Measurements from ENCODE around the gene CASP5. TPM values are rescaled to one million over a fixed set of nuclear protein-coding genes. Genes with fewer than 3 reads are reported as not detected.
"Not testable (repeated sequence)": the region's sequence is repeated elsewhere in the genome, so short reads cannot be mapped to it uniquely, and the experiment has no call there.

CASP5 gene
- total RNA-seq, 2 experiments from 2014 or later = not detected

GRCh38 chr11:105070306-105070705 lies 47.3 kb upstream of the CASP5 start:
- H3K4me1 Mint-ChIP-seq (ENCODE audit: low read depth) = peaks cover 29% of the 10 kb centered on the region
- ATAC-seq (ENCODE audit: poor library complexity) (peak; percentile 41), DNase-seq (peak in 4 of 14 experiments; percentile 12 to 60 (median 28))
- POLR2A ChIA-PET = no interaction called here
- no peaks in the 10 kb centered on the region for H3K27me3 Mint-ChIP-seq
- Histone ChIP-seq H3K4me1 (ENCODE audit: insufficient read depth, low read length) (no peaks in the 10 kb centered on the region), H3K4me3 (ENCODE audit: low read length) (peak overlapping the region; percentile 43), H3K27me3 (ENCODE audit: control insufficient read depth in 1 of 2, insufficient read depth in 2 of 2, low read length in 2 of 2) (no peaks in the 10 kb centered on the region), H3K36me3 (ENCODE audit: insufficient read depth, low read length) (no peaks in the 10 kb centered on the region), H3K27ac (ENCODE audit: low read depth in 1 of 2, low read length in 2 of 2) (peak overlapping the region in 1 of 2 donors; percentile 31), H3K9me3 (ENCODE audit: control insufficient read depth in 1 of 2, insufficient read depth in 1 of 2, low read length in 2 of 2) (no peaks in the 10 kb centered on the region)
- CTCF ChIA-PET = no interaction called here
- TF ChIP-seq CTCF (IDR thresholded peaks at IDR 0.05) = no peak
- H3K27ac Mint-ChIP-seq = peak overlapping the region; percentile 64
- H3K36me3 Mint-ChIP-seq (ENCODE audit: low read depth) = no peaks in the 10 kb centered on the region
- intact Hi-C loops (cut with DNase I, micrococcal nuclease) = no loop called here
- H3K9me3 Mint-ChIP-seq = no peaks in the 10 kb centered on the region
- peak overlapping the region; percentile 77 for H3K4me3 Mint-ChIP-seq

- H3K9me3 ChIP-seq (ENCODE audit: control insufficient read depth in 1 of 2, insufficient read depth in 1 of 2, low read length in 2 of 2); POLR2A ChIA-PET; CTCF ChIA-PET; ATAC-seq (ENCODE audit: poor library complexity); H3K9me3 Mint-ChIP-seq; H3K36me3 Mint-ChIP-seq (ENCODE audit: low read depth); intact Hi-C loops (cut with DNase I, micrococcal nuclease); DNase-seq; H3K27ac Mint-ChIP-seq; H3K36me3 ChIP-seq (ENCODE audit: insufficient read depth, low read length); H3K27me3 Mint-ChIP-seq; H3K4me1 ChIP-seq (ENCODE audit: insufficient read depth, low read length); H3K27me3 ChIP-seq (ENCODE audit: control insufficient read depth in 1 of 2, insufficient read depth in 2 of 2, low read length in 2 of 2): not testable (repeated sequence)
- peak overlapping the region; percentile 43 for H3K4me3 ChIP-seq (ENCODE audit: low read length)
- H3K4me3 Mint-ChIP-seq = peak overlapping the region; percentile 77
- peak overlapping the region in 1 of 2 donors; percentile 31 for H3K27ac ChIP-seq (ENCODE audit: low read depth in 1 of 2, low read length in 2 of 2)
- peaks cover 29% of the 10 kb centered on the region for H3K4me1 Mint-ChIP-seq (ENCODE audit: low read depth)
Measured at GRCh38 chr11:105069749-105070148, 46.8 kb upstream of the CASP5 start.

GRCh38 chr11:105063245-105063941 lies 40.4 kb upstream of the CASP5 start:
- H3K4me3 Mint-ChIP-seq; H3K4me1 Mint-ChIP-seq (ENCODE audit: low read depth); intact Hi-C loops (cut with DNase I, micrococcal nuclease); H3K4me3 ChIP-seq (ENCODE audit: low read length); H3K4me1 ChIP-seq (ENCODE audit: insufficient read depth, low read length); H3K27me3 ChIP-seq (ENCODE audit: control insufficient read depth in 1 of 2, insufficient read depth in 2 of 2, low read length in 2 of 2); H3K9me3 Mint-ChIP-seq; H3K27ac Mint-ChIP-seq; ATAC-seq (ENCODE audit: poor library complexity); DNase-seq; H3K9me3 ChIP-seq (ENCODE audit: control insufficient read depth in 1 of 2, insufficient read depth in 1 of 2, low read length in 2 of 2); H3K36me3 Mint-ChIP-seq (ENCODE audit: low read depth); H3K36me3 ChIP-seq (ENCODE audit: insufficient read depth, low read length); POLR2A ChIA-PET; CTCF ChIA-PET; H3K27me3 Mint-ChIP-seq; H3K27ac ChIP-seq (ENCODE audit: low read depth in 1 of 2, low read length in 2 of 2): not testable (repeated sequence)

- intact Hi-C loops (cut with DNase I, micrococcal nuclease) = no loop called here
- Mint-ChIP-seq H3K9me3 (no peaks in the 10 kb centered on the region), H3K4me3 (no peak overlapping the region), H3K36me3 (ENCODE audit: low read depth) (no peaks in the 10 kb centered on the region), H3K27me3 (no peaks in the 10 kb centered on the region), H3K4me1 (ENCODE audit: low read depth) (no peaks in the 10 kb centered on the region), H3K27ac (no peak overlapping the region)
- ChIA-PET POLR2A (no interaction called here), CTCF (no interaction called here)
- ATAC-seq (ENCODE audit: poor library complexity) (no peak), DNase-seq (no peak)
- H3K27ac ChIP-seq (ENCODE audit: low read depth in 1 of 2, low read length in 2 of 2) = no peak overlapping the region
- no peaks in the 10 kb centered on the region for H3K4me1 ChIP-seq (ENCODE audit: insufficient read depth, low read length)
- no peaks in the 10 kb centered on the region for H3K9me3 ChIP-seq (ENCODE audit: control insufficient read depth in 1 of 2, insufficient read depth in 1 of 2, low read length in 2 of 2)
- no peaks in the 10 kb centered on the region for H3K27me3 ChIP-seq (ENCODE audit: control insufficient read depth in 1 of 2, insufficient read depth in 2 of 2, low read length in 2 of 2)
- TF ChIP-seq CTCF (IDR thresholded peaks at IDR 0.05) = no peak
- H3K36me3 ChIP-seq (ENCODE audit: insufficient read depth, low read length) = peaks cover 4% of the 10 kb centered on the region
- H3K4me3 ChIP-seq (ENCODE audit: low read length) = no peak overlapping the region
Measured at GRCh38 chr11:105057432-105057831, 34.5 kb upstream of the CASP5 start.

All from CD4-positive, alpha-beta T cell (primary cell).